Nephron progenitor cell (in vitro differentiated cells): ENCODE results near the gene PSMB9.

Experiments
- DNase-seq: peaks from one replicate; pipeline ENCODE4 v3.0.0; 2021
- H3K27ac Mint-ChIP-seq: 2 replicates; pipeline ENCODE4 v1.8.0; 2021; ENCODE audit warnings: mild to moderate bottlenecking, moderate library complexity, mixed read lengths
- H3K27me3 Mint-ChIP-seq: 2 replicates; pipeline ENCODE4 v1.8.0; 2021; ENCODE audit warnings: mild to moderate bottlenecking, low read depth, mixed read lengths; ENCODE audit not compliant: poor library complexity
- H3K36me3 Mint-ChIP-seq: 2 replicates; pipeline ENCODE4 v1.8.0; 2021; ENCODE audit warnings: low read depth, mixed read lengths
- H3K4me1 Mint-ChIP-seq: 2 replicates; pipeline ENCODE4 v1.8.0; 2021; ENCODE audit warnings: mixed read lengths
- H3K4me3 Mint-ChIP-seq: 2 replicates; pipeline ENCODE4 v1.8.0; 2021; ENCODE audit warnings: mild to moderate bottlenecking, moderate library complexity, mixed read lengths
- H3K9me3 Mint-ChIP-seq: 2 replicates; pipeline ENCODE4 v1.8.0; 2021; ENCODE audit warnings: mild to moderate bottlenecking, moderate library complexity, mixed read lengths
- CTCF ChIP-seq: fragments of 200-600 bp; sonication (generic); IDR thresholded peaks from 2 replicates; pipeline ENCODE4 v1.5.0; 2021; ENCODE audit warnings: antibody characterized with exemption

Gene PSMB9

GRCh38 chr6:32842021-32842650 is 11.9 kb upstream of the PSMB9 start:
- no peaks in the 10 kb centered on the region for H3K36me3 Mint-ChIP-seq
- peaks cover 20% of the 10 kb centered on the region for H3K4me1 Mint-ChIP-seq
- DNase-seq, result no peak
- peaks cover 3% of the 10 kb centered on the region for H3K9me3 Mint-ChIP-seq
- peaks cover 93% of the 10 kb centered on the region for H3K27me3 Mint-ChIP-seq
- H3K4me3 Mint-ChIP-seq, result no peak overlapping the region
- H3K27ac Mint-ChIP-seq, result no peak overlapping the region
- no peak for TF ChIP-seq CTCF

- DNase-seq, result no peak
- Mint-ChIP-seq H3K27me3 (peaks cover 93% of the 10 kb centered on the region), H3K9me3 (peaks cover 3% of the 10 kb centered on the region), H3K4me3 (peak overlapping the region; percentile 13), H3K36me3 (no peaks in the 10 kb centered on the region), H3K27ac (no peak overlapping the region), H3K4me1 (peaks cover 15% of the 10 kb centered on the region)
- no peak for TF ChIP-seq CTCF
Observed at GRCh38 chr6:32842690-32843089, 11.3 kb upstream of the PSMB9 start.

DNA sequence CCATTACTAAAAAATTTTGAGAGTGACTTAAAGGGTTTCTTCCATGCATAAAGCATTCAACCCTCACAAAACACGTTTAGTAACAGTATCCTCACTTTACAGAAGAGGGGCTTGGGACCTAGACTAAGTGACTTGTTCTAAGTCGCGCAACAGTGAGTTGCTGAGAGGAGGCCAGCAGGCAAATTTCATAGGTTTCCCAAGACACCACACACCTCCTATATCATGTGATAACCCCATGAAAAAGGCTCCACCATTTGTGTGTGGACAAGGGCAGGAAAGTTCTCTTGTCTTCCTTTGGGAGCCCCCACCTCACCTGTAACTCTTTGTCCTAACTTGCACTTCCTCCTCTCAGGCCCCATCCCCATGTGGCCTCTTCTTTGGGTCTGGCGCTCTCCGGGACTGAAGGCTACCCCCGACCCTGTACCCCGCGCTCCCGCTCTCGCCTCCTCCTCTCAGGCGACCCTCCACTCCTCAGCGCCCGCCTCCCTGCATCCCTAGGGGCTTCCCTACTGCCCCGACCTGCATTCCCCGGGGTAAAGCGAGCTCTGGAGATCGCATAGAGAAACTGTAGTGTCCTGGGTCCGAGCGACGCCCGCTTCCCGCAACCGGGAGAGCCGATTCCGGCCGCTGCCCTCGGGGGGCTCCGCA is 10.5 kb upstream of the PSMB9 start:
- H3K27me3 Mint-ChIP-seq, result peaks cover 97% of the 10 kb centered on the region
- H3K27ac Mint-ChIP-seq, result no peak overlapping the region
- H3K4me3 Mint-ChIP-seq, result peak overlapping the region; percentile 82
- H3K9me3 Mint-ChIP-seq, result peaks cover 3% of the 10 kb centered on the region
- no peak for TF ChIP-seq CTCF
- peaks cover 14% of the 10 kb centered on the region for H3K4me1 Mint-ChIP-seq
- peak; percentile 31 for DNase-seq
- H3K36me3 Mint-ChIP-seq, result no peaks in the 10 kb centered on the region

DNA sequence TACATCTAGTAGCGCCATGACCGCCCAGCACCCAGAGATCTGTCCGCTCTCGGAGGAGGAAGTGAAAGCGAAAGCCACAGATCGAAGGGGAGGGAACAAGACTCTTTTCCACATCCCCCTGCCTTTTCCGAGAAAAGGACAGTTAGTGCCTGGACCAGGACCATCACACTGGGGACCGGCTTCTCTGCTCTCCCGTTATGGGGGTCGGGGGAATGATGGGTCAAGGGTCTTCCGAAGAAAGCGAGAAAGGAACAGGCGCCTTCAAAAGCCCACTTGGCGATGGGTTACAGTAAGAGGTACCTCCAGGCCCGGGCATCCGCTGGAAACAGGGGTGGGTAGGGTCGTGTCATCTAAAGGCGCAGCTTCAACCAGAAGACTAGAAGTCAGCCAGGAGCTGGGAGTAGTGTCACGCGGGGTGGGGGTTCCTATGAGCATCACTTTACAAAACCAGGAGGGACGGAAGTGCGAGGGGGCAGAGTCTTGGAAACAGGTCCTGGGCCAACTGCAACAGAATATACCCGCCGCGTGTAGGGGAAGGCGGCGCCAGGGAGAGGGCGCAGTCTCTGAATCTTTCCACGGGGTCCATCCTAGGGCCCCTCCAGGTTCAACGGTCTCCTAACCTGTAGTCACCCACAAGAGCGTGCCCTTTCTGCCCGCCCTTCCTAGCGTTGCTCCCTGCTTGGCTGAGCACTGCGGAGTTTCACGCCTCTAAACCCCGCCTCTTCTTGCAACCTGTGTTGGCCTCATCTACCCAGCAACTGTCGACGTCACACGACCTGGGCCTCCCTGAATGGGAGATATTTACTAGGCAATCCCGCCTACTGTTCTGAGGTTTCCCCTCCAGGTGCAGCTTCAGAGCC is 9.8 kb upstream of the PSMB9 start, which contains the start of gene PSMB8:
Gene PSMB8 (minus strand): TSS at position 69 of the 860 bp plus-strand sequence. CDS start 51 bp downstream, at position 18.
- no peak for TF ChIP-seq CTCF
- Mint-ChIP-seq H3K9me3 (peaks cover 3% of the 10 kb centered on the region), H3K27ac (no peak within 1 kb of the TSS), H3K4me1 (peaks cover 14% of the 10 kb centered on the region), H3K36me3 (no peaks in the 10 kb centered on the region), H3K4me3 (peak within 1 kb of the TSS; percentile 82), H3K27me3 (peaks cover 100% of the 10 kb centered on the region)
- peak; percentile 95 for DNase-seq

DNA sequence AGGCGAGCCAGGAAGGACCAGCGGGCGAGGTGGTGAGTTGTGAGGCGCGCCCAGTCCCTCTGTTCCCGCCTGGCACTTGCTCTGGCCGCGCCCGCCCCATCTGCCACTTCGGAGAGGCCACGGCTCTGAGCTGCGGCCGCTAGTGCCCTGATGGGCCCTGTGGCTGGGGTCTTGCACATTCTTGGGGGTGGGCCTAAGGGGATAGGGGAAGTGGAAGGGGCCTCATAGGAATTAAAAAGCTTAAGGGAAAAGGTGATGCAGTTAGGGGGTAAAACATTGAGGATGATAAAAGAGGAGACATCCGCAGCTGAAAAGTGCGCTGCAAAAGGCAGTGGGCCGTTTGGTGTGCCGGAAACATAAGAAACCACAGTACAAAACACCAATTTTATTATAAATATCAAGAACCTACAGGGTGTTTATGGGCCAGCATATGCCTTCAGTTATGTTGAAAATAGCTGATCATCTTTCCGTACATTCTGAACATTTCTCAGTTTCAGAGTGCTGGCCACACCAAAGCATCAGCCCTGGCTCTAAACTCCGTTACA is 9.1 kb upstream of the PSMB9 start:
- H3K36me3 Mint-ChIP-seq, result no peaks in the 10 kb centered on the region
- peak overlapping the region; percentile 82 for H3K4me3 Mint-ChIP-seq
- TF ChIP-seq CTCF, result no peak
- H3K27ac Mint-ChIP-seq, result no peak overlapping the region
- DNase-seq, result no peak
- peaks cover 3% of the 10 kb centered on the region for H3K9me3 Mint-ChIP-seq
- H3K4me1 Mint-ChIP-seq, result peaks cover 14% of the 10 kb centered on the region
- H3K27me3 Mint-ChIP-seq, result peaks cover 100% of the 10 kb centered on the region
